GM23338 (cell line): Measurements from ENCODE around the gene CECR2. TPM values are rescaled to one million over a fixed set of nuclear protein-coding genes. Genes with fewer than 3 reads are reported as not detected.

Experiments
- ATAC-seq: fragments of 200-7000 bp; cut with Tn5 transposase; 3 replicates; pipeline ENCODE4 v1.9.1; 2020
- DNase-seq: peaks from one replicate; pipeline ENCODE4 v3.0.0-alpha.2; 2015; ENCODE audit warnings: low spot score
- H2AFZ ChIP-seq: fragments of 200-600 bp; sonication (generic); 2 replicates; pipeline ENCODE4 v1.8.0; 2016; ENCODE audit warnings: antibody characterized with exemption, mild to moderate bottlenecking, moderate library complexity
- H3F3A ChIP-seq: fragments of 200-600 bp; sonication (generic); replicated peaks from 2 replicates; pipeline ENCODE4 v1.8.0; 2017; ENCODE audit warnings: antibody characterized with exemption, mixed run types, low read depth
- H3K27ac ChIP-seq: fragments of 200-600 bp; sonication (generic); 2 replicates; pipeline ENCODE4 v1.6.1; 2016; ENCODE audit warnings: low read depth
- H3K27me3 ChIP-seq: fragments of 200-600 bp; sonication (generic); 2 replicates; pipeline ENCODE4 v1.8.0; 2016; ENCODE audit warnings: mild to moderate bottlenecking, mixed run types, moderate library complexity; ENCODE audit not compliant: insufficient read depth
- H3K36me3 ChIP-seq: fragments of 200-600 bp; sonication (generic); 2 replicates; pipeline ENCODE4 v1.8.0; 2016; ENCODE audit warnings: mild to moderate bottlenecking; ENCODE audit not compliant: insufficient read depth
- H3K4me1 ChIP-seq: fragments of 200-600 bp; sonication (generic); 2 replicates; pipeline ENCODE4 v1.8.0; 2016; ENCODE audit warnings: mild to moderate bottlenecking, moderate library complexity; ENCODE audit not compliant: insufficient read depth
- H3K4me2 ChIP-seq: fragments of 200-600 bp; sonication (generic); 2 replicates; pipeline ENCODE4 v1.7.1; 2017; ENCODE audit warnings: mixed run types
- H3K4me3 ChIP-seq: fragments of 200-600 bp; sonication (generic); 2 replicates; pipeline ENCODE4 v1.6.1; 2016; ENCODE audit warnings: mixed run types
- H3K79me2 ChIP-seq: fragments of 200-600 bp; sonication (generic); replicated peaks from 2 replicates; pipeline ENCODE4 v1.8.0; 2017; ENCODE audit warnings: mild to moderate bottlenecking; ENCODE audit not compliant: insufficient read depth
- H3K9me2 ChIP-seq: fragments of 200-600 bp; sonication (generic); 2 replicates; pipeline ENCODE4 v1.8.0; 2017; ENCODE audit not compliant: insufficient read depth
- H4K20me1 ChIP-seq: fragments of 200-600 bp; sonication (generic); replicated peaks from 2 replicates; pipeline ENCODE4 v1.8.0; 2017; ENCODE audit warnings: mild to moderate bottlenecking; ENCODE audit not compliant: insufficient read depth
- H3K27ac Mint-ChIP-seq: 2 replicates; pipeline ENCODE4 v1.8.0; 2020; ENCODE audit warnings: inconsistent platforms, mild to moderate bottlenecking, moderate library complexity, mixed read lengths
- H3K27me3 Mint-ChIP-seq: 3 replicates; pipeline ENCODE4 v1.8.0; 2022; ENCODE audit warnings: low read depth, mild to moderate bottlenecking, moderate library complexity, mixed read lengths, inconsistent platforms; ENCODE audit not compliant: insufficient read depth, poor library complexity
- H3K36me3 Mint-ChIP-seq: 3 replicates; pipeline ENCODE4 v1.8.0; 2021; ENCODE audit warnings: low read depth, mild to moderate bottlenecking, inconsistent platforms, moderate library complexity, mixed read lengths
- H3K4me1 Mint-ChIP-seq: 3 replicates; pipeline ENCODE4 v1.8.0; 2020; ENCODE audit warnings: mild to moderate bottlenecking, inconsistent platforms, mixed read lengths
- H3K4me3 Mint-ChIP-seq: 3 replicates; pipeline ENCODE4 v1.8.0; 2021; ENCODE audit warnings: moderate library complexity, mild to moderate bottlenecking, inconsistent platforms, mixed read lengths
- H3K9me3 Mint-ChIP-seq: 3 replicates; pipeline ENCODE4 v1.8.0; 2020; ENCODE audit warnings: moderate library complexity, mild to moderate bottlenecking, inconsistent platforms, mixed read lengths
- CREB1 ChIP-seq: fragments of 250-450 bp; sonication (Bioruptor Pico); IDR thresholded peaks from 2 replicates; pipeline ENCODE4 v1.5.0; 2020; ENCODE audit warnings: low read depth, mild to moderate bottlenecking, moderate library complexity
- EZH2 ChIP-seq: fragments of 200-600 bp; sonication (generic); IDR thresholded peaks from one replicate; pipeline ENCODE4 v1.8.0; 2017; ENCODE audit warnings: antibody characterized with exemption, mild to moderate bottlenecking, low read depth; ENCODE audit not compliant: unreplicated experiment
- EZH2phosphoT487 ChIP-seq: fragments of 200-600 bp; sonication (generic); IDR thresholded peaks from one replicate; pipeline ENCODE4 v1.8.1; 2018; ENCODE audit warnings: antibody characterized with exemption; ENCODE audit not compliant: unreplicated experiment
- JUNB ChIP-seq: IDR thresholded peaks from one replicate; pipeline ENCODE4 v1.6.1; 2016; ENCODE audit warnings: antibody characterized with exemption; ENCODE audit not compliant: unreplicated experiment
- NANOG ChIP-seq: IDR thresholded peaks from 2 replicates; pipeline ENCODE4 v1.6.1; 2016; ENCODE audit warnings: antibody characterized with exemption, borderline replicate concordance
- POLR2AphosphoS5 ChIP-seq: IDR thresholded peaks from 2 replicates; pipeline ENCODE4 v1.6.1; 2016; ENCODE audit warnings: antibody characterized with exemption, low read depth
- STAT1 ChIP-seq: IDR thresholded peaks from one replicate; pipeline ENCODE4 v1.6.1; 2016; ENCODE audit warnings: antibody characterized with exemption; ENCODE audit not compliant: unreplicated experiment
- ZNF114 ChIP-seq: fragments of 250-450 bp; sonication (Bioruptor Pico); IDR thresholded peaks from 2 replicates; pipeline ENCODE4 v1.5.0; 2020; ENCODE audit warnings: mild to moderate bottlenecking, moderate library complexity
- ZNF331 ChIP-seq: fragments of 250-450 bp; sonication (Bioruptor Pico); IDR thresholded peaks from 2 replicates; pipeline ENCODE4 v1.5.0; 2020; ENCODE audit warnings: low read depth, mild to moderate bottlenecking, moderate library complexity
- polyA plus RNA-seq: library from polyadenylated mRNA; unstranded; fragments of >200 nt; fragmentation: Nextera tagmentation; extraction: Ambion mirVana; gene quantifications from 2 replicates; pipeline ENCODE4 v1.2.1, GENCODE V29; 2016
- total RNA-seq: library from RNA; depleted of rRNA; stranded (reverse); fragments of >200 nt; shearing (Covaris generic); gene quantifications from 2 replicates; pipeline ENCODE4 v1.2.3, GENCODE V29; 2014
- TF ChIP-seq, protein P1 (sequence below): IDR thresholded peaks from one replicate; pipeline ENCODE4 v1.6.1; 2018; ENCODE audit warnings: antibody characterized with exemption; ENCODE audit not compliant: unreplicated experiment
- TF ChIP-seq, protein P2 (sequence below): IDR thresholded peaks from 2 replicates; pipeline ENCODE4 v1.6.1; 2016; ENCODE audit warnings: antibody characterized with exemption
- TF ChIP-seq, protein P3 (sequence below): fragments of 250-450 bp; sonication (Bioruptor Pico); IDR thresholded peaks from 2 replicates; pipeline ENCODE4 v1.5.0; 2020; ENCODE audit warnings: mild to moderate bottlenecking, moderate library complexity
- TF ChIP-seq, protein P4 (sequence below), 2 experiments: fragments of 200-600 bp in 1 of 2; sonication (generic) in 1 of 2; conservative IDR thresholded peaks; 2 replicates each; pipeline versions ENCODE4 v1.5.1 to v1.6.1; 2016 to 2017; ENCODE audit warnings: antibody characterized with exemption in 2 of 2, low read depth in 2 of 2, mild to moderate bottlenecking in 2 of 2, moderate library complexity in 1 of 2

CECR2 gene
- total and polyA plus RNA-seq, 2 experiments from 2014 or later, result 18.4 to 110 TPM

DNA sequence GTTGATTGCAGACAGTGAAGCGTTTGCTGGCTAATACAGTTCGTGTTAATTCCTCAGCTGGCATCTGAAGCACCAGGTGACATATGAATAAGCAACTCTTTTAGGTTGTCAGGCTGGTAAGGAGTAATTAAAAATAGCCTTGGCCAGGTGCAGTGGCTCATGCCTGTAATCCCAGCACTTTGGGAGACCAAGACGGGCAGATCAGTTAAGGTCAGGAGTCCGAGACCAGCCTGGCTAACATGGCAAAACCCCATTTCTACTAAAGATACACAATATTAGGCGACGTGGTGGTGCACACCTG is 74.9 kb downstream of the CECR2 start:
- H3K36me3 ChIP-seq, result no peaks in the 10 kb centered on the region
- H3K79me2 ChIP-seq, result peaks cover 100% of the 10 kb centered on the region
- no peaks in the 10 kb centered on the region for H3K27me3 ChIP-seq
- Mint-ChIP-seq H3K4me1 (peaks cover 52% of the 10 kb centered on the region), H3K36me3 (peaks cover 13% of the 10 kb centered on the region; the same call in 2 of the 3 replicates), H3K4me3 (no peak overlapping the region), H3K27ac (peak overlapping the region; percentile 12; the same call in 1 of the 2 replicates), H3K9me3 (no peaks in the 10 kb centered on the region), H3K27me3 (peaks cover 3% of the 10 kb centered on the region)
- H3F3A ChIP-seq, result no peaks in the 10 kb centered on the region
- ATAC-seq (no peak), DNase-seq (no peak)
- H3K4me3 ChIP-seq, result no peak overlapping the region
- H3K4me2 ChIP-seq, result no peak overlapping the region
- H4K20me1 ChIP-seq, result peaks cover 73% of the 10 kb centered on the region
- TF ChIP-seq, protein P1, sequence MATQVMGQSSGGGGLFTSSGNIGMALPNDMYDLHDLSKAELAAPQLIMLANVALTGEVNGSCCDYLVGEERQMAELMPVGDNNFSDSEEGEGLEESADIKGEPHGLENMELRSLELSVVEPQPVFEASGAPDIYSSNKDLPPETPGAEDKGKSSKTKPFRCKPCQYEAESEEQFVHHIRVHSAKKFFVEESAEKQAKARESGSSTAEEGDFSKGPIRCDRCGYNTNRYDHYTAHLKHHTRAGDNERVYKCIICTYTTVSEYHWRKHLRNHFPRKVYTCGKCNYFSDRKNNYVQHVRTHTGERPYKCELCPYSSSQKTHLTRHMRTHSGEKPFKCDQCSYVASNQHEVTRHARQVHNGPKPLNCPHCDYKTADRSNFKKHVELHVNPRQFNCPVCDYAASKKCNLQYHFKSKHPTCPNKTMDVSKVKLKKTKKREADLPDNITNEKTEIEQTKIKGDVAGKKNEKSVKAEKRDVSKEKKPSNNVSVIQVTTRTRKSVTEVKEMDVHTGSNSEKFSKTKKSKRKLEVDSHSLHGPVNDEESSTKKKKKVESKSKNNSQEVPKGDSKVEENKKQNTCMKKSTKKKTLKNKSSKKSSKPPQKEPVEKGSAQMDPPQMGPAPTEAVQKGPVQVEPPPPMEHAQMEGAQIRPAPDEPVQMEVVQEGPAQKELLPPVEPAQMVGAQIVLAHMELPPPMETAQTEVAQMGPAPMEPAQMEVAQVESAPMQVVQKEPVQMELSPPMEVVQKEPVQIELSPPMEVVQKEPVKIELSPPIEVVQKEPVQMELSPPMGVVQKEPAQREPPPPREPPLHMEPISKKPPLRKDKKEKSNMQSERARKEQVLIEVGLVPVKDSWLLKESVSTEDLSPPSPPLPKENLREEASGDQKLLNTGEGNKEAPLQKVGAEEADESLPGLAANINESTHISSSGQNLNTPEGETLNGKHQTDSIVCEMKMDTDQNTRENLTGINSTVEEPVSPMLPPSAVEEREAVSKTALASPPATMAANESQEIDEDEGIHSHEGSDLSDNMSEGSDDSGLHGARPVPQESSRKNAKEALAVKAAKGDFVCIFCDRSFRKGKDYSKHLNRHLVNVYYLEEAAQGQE, result no peak
- no peak for TF ChIP-seq ZNF114 (CRISPR knock-in tag)
- TF ChIP-seq POLR2AphosphoS5, result no peak
- no peak for TF ChIP-seq STAT1
- TF ChIP-seq NANOG, result no peak
- TF ChIP-seq, protein P2, sequence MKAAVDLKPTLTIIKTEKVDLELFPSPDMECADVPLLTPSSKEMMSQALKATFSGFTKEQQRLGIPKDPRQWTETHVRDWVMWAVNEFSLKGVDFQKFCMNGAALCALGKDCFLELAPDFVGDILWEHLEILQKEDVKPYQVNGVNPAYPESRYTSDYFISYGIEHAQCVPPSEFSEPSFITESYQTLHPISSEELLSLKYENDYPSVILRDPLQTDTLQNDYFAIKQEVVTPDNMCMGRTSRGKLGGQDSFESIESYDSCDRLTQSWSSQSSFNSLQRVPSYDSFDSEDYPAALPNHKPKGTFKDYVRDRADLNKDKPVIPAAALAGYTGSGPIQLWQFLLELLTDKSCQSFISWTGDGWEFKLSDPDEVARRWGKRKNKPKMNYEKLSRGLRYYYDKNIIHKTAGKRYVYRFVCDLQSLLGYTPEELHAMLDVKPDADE, result no peak
- TF ChIP-seq EZH2phosphoT487, result no peak
- TF ChIP-seq EZH2, result no peak
- TF ChIP-seq CREB1, result no peak
- no peak for TF ChIP-seq ZNF331 (CRISPR knock-in tag)
- TF ChIP-seq, protein P3, sequence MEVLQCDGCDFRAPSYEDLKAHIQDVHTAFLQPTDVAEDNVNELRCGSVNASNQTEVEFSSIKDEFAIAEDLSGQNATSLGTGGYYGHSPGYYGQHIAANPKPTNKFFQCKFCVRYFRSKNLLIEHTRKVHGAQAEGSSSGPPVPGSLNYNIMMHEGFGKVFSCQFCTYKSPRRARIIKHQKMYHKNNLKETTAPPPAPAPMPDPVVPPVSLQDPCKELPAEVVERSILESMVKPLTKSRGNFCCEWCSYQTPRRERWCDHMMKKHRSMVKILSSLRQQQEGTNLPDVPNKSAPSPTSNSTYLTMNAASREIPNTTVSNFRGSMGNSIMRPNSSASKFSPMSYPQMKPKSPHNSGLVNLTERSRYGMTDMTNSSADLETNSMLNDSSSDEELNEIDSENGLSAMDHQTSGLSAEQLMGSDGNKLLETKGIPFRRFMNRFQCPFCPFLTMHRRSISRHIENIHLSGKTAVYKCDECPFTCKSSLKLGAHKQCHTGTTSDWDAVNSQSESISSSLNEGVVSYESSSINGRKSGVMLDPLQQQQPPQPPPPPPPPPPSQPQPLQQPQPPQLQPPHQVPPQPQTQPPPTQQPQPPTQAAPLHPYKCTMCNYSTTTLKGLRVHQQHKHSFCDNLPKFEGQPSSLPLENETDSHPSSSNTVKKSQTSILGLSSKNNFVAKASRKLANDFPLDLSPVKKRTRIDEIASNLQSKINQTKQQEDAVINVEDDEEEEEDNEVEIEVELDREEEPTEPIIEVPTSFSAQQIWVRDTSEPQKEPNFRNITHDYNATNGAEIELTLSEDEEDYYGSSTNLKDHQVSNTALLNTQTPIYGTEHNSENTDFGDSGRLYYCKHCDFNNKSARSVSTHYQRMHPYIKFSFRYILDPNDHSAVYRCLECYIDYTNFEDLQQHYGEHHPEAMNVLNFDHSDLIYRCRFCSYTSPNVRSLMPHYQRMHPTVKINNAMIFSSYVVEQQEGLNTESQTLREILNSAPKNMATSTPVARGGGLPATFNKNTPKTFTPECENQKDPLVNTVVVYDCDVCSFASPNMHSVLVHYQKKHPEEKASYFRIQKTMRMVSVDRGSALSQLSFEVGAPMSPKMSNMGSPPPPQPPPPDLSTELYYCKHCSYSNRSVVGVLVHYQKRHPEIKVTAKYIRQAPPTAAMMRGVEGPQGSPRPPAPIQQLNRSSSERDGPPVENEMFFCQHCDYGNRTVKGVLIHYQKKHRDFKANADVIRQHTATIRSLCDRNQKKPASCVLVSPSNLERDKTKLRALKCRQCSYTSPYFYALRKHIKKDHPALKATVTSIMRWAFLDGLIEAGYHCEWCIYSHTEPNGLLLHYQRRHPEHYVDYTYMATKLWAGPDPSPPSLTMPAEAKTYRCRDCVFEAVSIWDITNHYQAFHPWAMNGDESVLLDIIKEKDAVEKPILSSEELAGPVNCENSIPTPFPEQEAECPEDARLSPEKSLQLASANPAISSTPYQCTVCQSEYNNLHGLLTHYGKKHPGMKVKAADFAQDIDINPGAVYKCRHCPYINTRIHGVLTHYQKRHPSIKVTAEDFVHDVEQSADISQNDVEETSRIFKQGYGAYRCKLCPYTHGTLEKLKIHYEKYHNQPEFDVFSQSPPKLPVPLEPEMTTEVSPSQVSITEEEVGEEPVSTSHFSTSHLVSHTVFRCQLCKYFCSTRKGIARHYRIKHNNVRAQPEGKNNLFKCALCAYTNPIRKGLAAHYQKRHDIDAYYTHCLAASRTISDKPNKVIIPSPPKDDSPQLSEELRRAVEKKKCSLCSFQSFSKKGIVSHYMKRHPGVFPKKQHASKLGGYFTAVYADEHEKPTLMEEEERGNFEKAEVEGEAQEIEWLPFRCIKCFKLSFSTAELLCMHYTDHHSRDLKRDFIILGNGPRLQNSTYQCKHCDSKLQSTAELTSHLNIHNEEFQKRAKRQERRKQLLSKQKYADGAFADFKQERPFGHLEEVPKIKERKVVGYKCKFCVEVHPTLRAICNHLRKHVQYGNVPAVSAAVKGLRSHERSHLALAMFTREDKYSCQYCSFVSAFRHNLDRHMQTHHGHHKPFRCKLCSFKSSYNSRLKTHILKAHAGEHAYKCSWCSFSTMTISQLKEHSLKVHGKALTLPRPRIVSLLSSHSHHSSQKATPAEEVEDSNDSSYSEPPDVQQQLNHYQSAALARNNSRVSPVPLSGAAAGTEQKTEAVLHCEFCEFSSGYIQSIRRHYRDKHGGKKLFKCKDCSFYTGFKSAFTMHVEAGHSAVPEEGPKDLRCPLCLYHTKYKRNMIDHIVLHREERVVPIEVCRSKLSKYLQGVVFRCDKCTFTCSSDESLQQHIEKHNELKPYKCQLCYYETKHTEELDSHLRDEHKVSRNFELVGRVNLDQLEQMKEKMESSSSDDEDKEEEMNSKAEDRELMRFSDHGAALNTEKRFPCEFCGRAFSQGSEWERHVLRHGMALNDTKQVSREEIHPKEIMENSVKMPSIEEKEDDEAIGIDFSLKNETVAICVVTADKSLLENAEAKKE (CRISPR knock-in tag), result no peak
- TF ChIP-seq, protein P4, sequence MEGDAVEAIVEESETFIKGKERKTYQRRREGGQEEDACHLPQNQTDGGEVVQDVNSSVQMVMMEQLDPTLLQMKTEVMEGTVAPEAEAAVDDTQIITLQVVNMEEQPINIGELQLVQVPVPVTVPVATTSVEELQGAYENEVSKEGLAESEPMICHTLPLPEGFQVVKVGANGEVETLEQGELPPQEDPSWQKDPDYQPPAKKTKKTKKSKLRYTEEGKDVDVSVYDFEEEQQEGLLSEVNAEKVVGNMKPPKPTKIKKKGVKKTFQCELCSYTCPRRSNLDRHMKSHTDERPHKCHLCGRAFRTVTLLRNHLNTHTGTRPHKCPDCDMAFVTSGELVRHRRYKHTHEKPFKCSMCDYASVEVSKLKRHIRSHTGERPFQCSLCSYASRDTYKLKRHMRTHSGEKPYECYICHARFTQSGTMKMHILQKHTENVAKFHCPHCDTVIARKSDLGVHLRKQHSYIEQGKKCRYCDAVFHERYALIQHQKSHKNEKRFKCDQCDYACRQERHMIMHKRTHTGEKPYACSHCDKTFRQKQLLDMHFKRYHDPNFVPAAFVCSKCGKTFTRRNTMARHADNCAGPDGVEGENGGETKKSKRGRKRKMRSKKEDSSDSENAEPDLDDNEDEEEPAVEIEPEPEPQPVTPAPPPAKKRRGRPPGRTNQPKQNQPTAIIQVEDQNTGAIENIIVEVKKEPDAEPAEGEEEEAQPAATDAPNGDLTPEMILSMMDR (conservative IDR thresholded peaks at IDR 0.05; ENCODE audit: low read depth in 2 of 2), result no peak
- TF ChIP-seq JUNB, result no peak
- H3K9me2 ChIP-seq, result no peaks in the 10 kb centered on the region
- H3K27ac ChIP-seq, result 0 out of 2 replicates have a peak overlapping the region, but pooled peaks have one; percentile 20
- peaks cover 18% of the 10 kb centered on the region for H3K4me1 ChIP-seq
- H2AFZ ChIP-seq, result no peak overlapping the region
